ENCODE measurements around the gene FARS2. TPM values are rescaled to one million over a fixed set of nuclear protein-coding genes. Genes with fewer than 3 reads are reported as not detected.

Gene FARS2
- total RNA-seq, 1 experiment from 2014 or later = 25.6 TPM

- in situ Hi-C loops (cut with HindIII; ENCODE audit: low pct_unique_long_range_greater_than_20kb, low sequenced_read_pairs) = no loop called here
- DNase-seq (ENCODE audit: low read depth, low spot score) = no peak
Measured at GRCh38 chr6:5490501-5491069, 229.3 kb downstream of the FARS2 start.

GRCh38 chr6:5492356-5492755 lies 231.0 kb downstream of the FARS2 start:
- no peak for DNase-seq (ENCODE audit: low read depth, low spot score)
- in situ Hi-C loops (cut with HindIII; ENCODE audit: low pct_unique_long_range_greater_than_20kb, low sequenced_read_pairs) = no loop called here

GRCh38 chr6:5493806-5494205 lies 232.5 kb downstream of the FARS2 start:
- no peak for DNase-seq (ENCODE audit: low read depth, low spot score)

DNA sequence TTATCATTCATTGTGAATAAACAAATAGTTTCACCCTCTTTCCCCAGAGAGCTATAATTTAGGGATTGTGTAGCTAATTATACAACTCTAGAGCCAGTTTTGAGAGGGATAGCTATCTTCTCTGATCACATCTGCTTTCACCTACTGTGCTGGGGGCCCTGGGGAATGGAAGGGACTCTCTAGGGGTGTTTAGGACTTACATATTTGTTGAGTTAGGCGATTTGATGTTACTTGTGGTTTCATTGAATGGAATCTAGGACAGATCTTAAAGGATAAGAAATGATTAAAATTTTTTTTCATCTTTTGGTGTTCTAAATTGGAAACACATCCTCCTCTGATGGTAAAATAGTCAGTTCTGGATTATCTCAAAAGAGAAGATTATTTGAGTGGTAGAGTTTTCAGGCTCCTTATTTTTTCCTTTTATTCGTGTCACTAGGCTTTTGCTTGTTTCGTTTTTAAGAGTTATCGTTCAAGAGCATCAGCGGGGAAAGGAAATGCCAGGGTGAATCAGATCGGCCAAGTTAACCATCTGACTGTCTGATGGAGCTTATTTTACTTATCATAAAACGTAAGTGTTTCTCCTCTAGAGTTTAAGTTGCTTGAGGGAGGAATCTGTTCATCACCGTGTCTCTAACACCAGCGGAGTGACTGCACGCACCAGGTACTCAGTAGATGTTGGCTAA lies 236.7 kb downstream of the FARS2 start:
- in situ Hi-C loops (cut with HindIII; ENCODE audit: low pct_unique_long_range_greater_than_20kb, low sequenced_read_pairs) = no loop called here
- no peak for DNase-seq (ENCODE audit: low read depth, low spot score)

More at GRCh38 chr6:5493806-5494205, 232.5 kb downstream of the FARS2 start:
- in situ Hi-C loops (cut with HindIII; ENCODE audit: low pct_unique_long_range_greater_than_20kb, low sequenced_read_pairs) = no loop called here

GRCh38 chr6:5498579-5498899 lies 237.2 kb downstream of the FARS2 start:
- in situ Hi-C loops (cut with HindIII; ENCODE audit: low pct_unique_long_range_greater_than_20kb, low sequenced_read_pairs) = no loop called here
- no peak for DNase-seq (ENCODE audit: low read depth, low spot score)

GRCh38 chr6:5499644-5500306 lies 238.5 kb downstream of the FARS2 start:
- in situ Hi-C loops (cut with HindIII; ENCODE audit: low pct_unique_long_range_greater_than_20kb, low sequenced_read_pairs) = no loop called here
- peak; percentile 50 for DNase-seq (ENCODE audit: low read depth, low spot score)

GRCh38 chr6:5501837-5502236 lies 240.5 kb downstream of the FARS2 start:
- in situ Hi-C loops (cut with HindIII; ENCODE audit: low pct_unique_long_range_greater_than_20kb, low sequenced_read_pairs) = no loop called here

GRCh38 chr6:5504078-5504477 lies 242.8 kb downstream of the FARS2 start:
- in situ Hi-C loops (cut with HindIII; ENCODE audit: low pct_unique_long_range_greater_than_20kb, low sequenced_read_pairs) = no loop called here
- no peak for DNase-seq (ENCODE audit: low read depth, low spot score)

More at GRCh38 chr6:5501837-5502236, 240.5 kb downstream of the FARS2 start:
- no peak for DNase-seq (ENCODE audit: low read depth, low spot score)

GRCh38 chr6:5506149-5506548 lies 244.8 kb downstream of the FARS2 start:
- in situ Hi-C loops (cut with HindIII; ENCODE audit: low pct_unique_long_range_greater_than_20kb, low sequenced_read_pairs) = no loop called here
- no peak for DNase-seq (ENCODE audit: low read depth, low spot score)

GRCh38 chr6:5506597-5506996 lies 245.3 kb downstream of the FARS2 start:
- DNase-seq (ENCODE audit: low read depth, low spot score) = no peak
- in situ Hi-C loops (cut with HindIII; ENCODE audit: low pct_unique_long_range_greater_than_20kb, low sequenced_read_pairs) = no loop called here

DNA sequence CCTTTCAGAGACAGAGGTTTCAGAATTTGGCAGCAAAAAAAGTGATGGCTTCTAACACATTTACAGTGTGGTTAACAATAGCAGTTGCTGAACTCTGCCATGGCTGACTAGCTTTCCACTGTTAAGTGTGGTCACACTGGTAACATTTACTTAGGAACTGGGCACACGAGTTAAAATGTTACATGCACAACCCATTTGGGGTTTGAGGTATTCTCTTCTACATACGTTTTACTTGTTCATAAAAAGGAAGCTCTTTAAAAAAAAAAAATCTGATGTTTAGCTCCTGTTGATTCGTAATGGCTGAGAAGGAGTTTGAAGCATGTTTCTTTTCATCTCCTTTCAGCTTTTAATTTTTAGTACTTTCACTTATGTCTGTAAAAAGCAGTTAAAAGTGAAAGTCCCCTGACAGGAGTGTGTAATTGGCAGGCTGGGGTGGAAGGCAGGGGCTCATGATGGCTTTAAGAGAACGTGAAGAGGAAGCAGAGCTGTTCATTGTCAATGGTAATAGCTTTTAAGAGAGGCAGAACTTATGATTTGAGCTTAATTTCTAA lies 245.9 kb downstream of the FARS2 start:
- DNase-seq (ENCODE audit: low read depth, low spot score) = no peak
- in situ Hi-C loops (cut with HindIII; ENCODE audit: low pct_unique_long_range_greater_than_20kb, low sequenced_read_pairs) = no loop called here

GRCh38 chr6:5509106-5509505 lies 247.8 kb downstream of the FARS2 start:
- in situ Hi-C loops (cut with HindIII; ENCODE audit: low pct_unique_long_range_greater_than_20kb, low sequenced_read_pairs) = no loop called here
- DNase-seq (ENCODE audit: low read depth, low spot score) = no peak

DNA sequence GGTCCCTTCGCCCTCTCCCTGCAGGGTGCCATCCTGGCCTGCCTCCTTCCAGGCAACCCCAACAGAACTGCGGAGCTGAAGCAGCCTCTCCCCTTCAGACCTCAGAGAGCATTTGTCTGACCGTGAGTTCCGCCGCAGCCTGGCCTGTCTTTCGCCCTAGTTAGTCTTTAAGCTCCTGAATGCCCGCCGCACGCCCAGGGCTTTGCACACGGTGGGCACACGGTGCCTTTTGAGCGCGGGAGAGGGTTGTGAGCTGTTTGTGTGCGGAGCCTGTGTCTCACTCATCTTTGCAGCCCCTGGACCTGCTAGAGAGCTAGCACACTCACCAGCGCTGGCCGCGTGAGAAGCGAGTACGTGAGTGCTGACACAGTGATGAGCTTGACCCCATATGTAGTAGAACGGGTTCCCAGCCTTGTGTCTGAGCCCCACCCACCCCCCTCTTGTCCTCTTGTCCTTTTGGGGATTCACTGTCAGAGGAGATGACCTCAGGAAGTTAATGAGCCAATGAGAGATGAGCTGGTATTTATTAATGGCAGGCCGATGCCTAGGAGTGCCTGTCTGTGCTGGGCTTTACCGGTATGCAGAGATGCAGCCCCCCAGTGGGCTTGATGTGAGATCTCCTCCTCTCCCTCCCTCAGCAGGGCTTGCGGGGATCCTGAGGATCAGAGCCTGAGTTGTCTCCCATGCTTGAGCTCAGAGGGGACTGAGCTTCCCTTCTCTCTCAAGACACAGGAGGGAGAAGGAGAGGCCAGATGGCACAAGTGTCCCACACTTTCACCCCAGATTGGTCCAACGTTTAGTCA lies 249.2 kb downstream of the FARS2 start:
- in situ Hi-C loops (cut with HindIII; ENCODE audit: low pct_unique_long_range_greater_than_20kb, low sequenced_read_pairs) = no loop called here
- DNase-seq (ENCODE audit: low read depth, low spot score) = no peak

DNA sequence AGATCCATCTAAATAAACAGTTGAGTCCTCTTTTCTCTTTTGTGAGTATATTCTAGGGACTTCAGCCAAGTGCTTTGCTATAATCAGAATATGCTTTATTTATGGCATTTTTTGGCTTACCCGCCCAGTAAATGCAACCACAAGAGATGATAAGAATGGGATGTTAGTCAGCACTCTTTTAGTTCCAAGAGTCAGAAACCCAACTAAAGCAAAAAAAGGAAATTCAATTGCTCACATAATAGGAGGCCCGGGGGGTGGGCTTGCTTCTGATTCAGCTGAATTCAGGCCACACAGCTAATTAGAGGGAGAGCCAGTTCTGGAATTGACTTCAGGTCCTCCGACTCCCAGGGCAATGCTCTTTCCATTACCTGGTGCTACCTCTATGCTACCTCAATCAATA lies 250.6 kb downstream of the FARS2 start:
- DNase-seq (ENCODE audit: low read depth, low spot score) = no peak
- in situ Hi-C loops (cut with HindIII; ENCODE audit: low pct_unique_long_range_greater_than_20kb, low sequenced_read_pairs) = no loop called here

DNA sequence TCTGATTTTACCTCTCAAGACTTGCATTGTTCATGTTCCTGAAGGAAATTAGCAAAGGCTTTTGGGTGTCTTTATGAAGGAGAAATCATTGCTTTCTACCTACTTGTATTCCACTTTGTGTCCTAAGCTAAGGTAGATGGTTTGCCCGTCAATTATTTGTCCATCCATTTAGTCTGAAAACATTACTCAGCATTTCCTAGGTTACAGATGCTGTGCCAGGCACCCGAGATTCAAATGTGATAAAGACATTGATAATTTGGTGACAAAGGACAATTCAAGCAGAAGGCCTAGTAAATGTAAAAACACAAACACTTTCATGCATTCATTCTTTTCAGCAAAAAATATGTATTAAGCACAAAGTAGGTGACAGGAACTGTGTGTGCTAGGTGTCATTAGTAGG lies 251.1 kb downstream of the FARS2 start:
- in situ Hi-C loops (cut with HindIII; ENCODE audit: low pct_unique_long_range_greater_than_20kb, low sequenced_read_pairs) = no loop called here
- DNase-seq (ENCODE audit: low read depth, low spot score) = no peak

- in situ Hi-C loops (cut with HindIII; ENCODE audit: low pct_unique_long_range_greater_than_20kb, low sequenced_read_pairs) = no loop called here
- no peak for DNase-seq (ENCODE audit: low read depth, low spot score)
Measured at GRCh38 chr6:5513408-5513807, 252.1 kb downstream of the FARS2 start.

DNA sequence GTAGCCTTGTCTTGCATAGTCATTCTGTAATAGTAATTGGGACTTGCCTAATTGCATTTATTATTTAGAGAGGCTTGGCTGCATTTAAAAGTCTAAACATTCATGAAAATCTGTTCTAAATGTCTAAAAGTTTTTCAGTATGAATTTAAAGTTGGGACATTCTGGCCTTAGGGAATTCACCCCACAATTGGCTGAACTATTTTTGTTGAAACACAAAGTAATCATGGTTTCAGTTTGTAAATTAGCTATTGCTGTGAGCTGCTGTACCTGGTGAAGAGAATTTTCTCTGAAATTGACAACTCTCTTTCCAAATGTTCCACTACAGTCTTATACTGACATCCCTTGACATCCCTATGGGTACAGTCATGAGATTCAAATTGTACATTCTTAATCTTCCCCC lies 253.0 kb downstream of the FARS2 start:
- no peak for DNase-seq (ENCODE audit: low read depth, low spot score)
- in situ Hi-C loops (cut with HindIII; ENCODE audit: low pct_unique_long_range_greater_than_20kb, low sequenced_read_pairs) = no loop called here

DNA sequence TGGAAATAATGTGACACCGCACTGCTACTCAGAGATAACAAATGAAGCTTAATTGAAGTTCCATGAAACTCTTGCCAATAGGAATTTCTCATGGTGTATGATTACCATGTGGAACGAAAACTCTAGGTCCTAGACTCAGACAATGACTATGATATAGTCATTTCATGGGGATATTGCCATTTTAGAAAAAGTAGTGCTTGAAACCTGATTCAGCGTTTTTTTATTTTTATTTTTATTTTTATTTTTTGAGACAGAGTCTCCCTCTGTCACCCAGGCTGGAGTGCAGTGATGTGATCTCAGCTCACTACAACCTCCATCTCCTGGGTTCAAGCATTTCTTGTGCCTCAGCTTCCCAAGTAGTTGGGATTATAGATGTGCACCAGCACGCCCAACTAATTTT lies 253.9 kb downstream of the FARS2 start:
- no peak for DNase-seq (ENCODE audit: low read depth, low spot score)
- in situ Hi-C loops (cut with HindIII; ENCODE audit: low pct_unique_long_range_greater_than_20kb, low sequenced_read_pairs) = no loop called here
